ENCODE measurements around the gene PLXNA2.

Gene PLXNA2

DNA sequence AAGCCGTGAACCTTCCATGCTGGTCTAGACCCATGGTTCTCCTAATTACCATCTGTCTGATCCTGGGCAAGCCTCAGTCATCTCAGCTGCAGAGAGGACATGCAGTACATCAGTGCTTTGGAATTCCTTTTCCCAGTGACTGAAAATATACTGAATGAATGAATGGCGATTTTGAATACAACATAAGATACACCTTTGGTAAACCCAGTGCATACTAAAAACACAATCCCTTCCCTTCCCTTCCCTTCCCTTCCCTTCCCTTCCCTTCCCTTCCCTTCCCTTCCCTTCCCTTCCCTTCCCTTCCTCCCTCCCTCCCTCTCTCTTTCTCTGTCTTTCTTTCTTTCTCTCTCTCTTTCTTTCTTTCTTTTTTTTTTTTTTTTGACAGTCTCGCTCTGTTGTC is 21.3 kb upstream of the PLXNA2 start:
- in situ Hi-C loops (cut with HindIII; ENCODE audit: low sequenced_read_pairs) = no loop called here

DNA sequence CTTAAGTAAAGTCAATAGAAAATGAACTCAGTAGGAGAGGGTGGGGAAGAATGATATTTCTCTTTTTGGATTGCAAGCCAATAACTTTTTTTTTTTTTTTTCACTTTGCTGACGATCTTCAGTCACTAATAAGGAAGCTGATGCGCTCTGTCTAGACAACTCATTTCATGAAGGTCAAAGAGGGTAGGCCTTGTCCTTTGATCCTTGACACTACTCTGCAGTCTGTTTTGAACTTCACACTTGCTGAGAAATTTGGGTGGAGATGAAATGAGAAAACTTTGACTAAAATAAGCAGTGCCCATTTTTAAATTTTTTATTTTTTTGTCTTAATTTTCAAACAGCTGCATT is 20.9 kb upstream of the PLXNA2 start:
- in situ Hi-C loops (cut with HindIII; ENCODE audit: low sequenced_read_pairs) = no loop called here

DNA sequence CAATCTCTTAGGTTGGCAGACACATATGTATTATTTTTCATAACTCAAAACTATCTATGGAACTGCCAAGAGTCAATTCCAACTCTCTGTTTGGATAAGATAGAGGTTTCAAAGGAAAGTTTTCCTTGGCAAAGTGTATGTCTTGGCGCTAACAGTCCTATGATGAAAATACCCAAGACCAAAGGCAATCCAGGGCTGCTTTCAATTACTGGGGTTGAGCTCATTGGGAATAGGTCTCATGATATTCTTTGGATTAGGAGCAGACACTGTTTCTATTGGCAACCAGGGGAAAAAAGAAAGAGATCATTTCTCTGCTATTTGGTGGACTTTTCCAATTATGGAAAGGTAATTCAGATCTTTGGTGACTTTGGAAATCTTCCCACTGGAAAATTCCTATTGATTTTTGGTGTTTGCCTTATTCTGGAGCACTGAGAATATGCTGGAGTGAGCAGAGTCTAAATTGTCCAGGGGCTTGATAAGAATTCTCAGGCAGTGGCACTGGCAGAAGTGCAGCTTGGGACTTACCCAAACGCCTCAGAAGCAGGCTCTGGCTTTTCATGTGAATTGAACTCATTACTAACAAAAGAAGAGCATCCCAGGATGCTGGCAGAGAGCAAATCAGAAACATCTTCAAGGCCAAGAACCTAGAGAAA is 20.4 kb upstream of the PLXNA2 start:
- in situ Hi-C loops (cut with HindIII; ENCODE audit: low sequenced_read_pairs) = no loop called here

DNA sequence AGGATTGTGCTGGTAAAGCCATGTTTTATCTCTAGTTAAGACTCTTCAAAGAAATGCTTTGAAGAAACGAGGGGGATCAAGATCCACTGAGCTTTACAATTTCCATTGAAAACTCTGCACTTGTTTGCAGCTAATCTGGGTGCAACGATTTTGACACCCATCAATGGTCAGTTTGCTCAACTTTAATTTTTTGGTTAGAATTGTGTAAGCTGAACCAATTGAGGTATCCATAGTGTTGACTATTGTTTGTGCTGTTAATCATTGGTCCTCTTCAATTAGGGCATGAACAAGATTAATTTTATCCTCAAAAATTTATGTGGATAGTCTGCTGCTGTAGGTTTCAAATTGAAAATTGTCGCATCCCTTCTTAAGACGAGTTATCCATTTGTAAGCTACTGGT is 17.7 kb upstream of the PLXNA2 start:
- in situ Hi-C loops (cut with HindIII; ENCODE audit: low sequenced_read_pairs) = no loop called here

DNA sequence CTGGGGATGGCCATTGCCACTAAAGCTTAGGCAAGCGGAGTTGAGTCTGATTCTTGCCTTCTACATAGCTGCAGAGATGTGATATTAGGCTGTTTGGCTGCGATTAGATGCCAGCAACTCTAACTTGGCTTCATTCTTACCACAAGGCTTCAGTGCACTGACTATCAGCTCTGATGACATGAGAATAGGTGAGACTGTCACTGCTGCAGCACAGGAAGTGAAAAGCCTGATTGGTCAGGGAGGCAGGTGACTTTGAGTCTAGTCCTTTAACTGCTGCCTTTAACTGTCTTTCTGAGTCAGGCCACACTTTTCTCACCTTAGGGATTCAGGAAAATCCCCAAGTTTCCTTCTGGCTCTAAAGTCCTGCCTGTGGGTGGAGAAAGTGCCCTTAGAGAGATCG is 14.1 kb upstream of the PLXNA2 start:
- in situ Hi-C loops (cut with HindIII; ENCODE audit: low sequenced_read_pairs) = no loop called here

DNA sequence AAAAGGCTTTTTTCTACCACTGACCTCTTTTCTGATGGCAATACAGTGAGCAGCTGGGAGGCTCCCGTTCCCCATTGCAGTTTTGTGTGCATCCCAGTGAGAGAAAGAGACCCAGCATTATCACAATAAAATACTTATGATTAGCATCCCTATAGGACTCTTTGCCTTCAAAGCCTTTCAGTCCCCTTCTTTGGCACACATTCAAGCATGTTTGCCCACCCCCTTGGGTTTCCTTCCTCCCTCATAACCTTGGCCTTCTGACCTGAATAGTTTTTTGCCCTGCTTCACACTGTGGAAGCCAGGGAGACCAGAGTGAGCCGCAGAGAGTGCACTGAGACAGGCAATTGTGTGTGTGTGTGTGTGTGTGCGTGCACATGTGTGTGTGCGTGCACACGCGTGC is 13.2 kb upstream of the PLXNA2 start:
- in situ Hi-C loops (cut with HindIII; ENCODE audit: low sequenced_read_pairs) = no loop called here

DNA sequence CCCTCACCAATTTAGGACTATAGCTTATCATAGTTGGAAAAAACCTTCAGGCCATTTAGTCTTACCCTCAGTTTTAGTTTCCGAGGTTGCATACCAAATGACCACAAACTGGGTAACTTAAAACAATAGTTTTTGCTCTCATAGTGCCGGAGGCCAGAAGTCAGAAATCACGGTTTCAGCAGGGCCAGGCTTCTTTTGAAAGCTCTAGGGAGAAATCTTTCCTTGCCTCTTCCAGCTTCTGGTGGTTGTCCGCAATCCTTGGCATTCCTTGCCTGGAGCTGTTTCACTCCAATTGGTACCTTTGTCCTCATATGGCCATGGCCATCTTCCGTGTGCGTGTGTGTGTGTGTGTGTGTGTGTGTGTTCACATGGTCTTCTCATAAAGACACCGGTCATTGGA is 12.4 kb upstream of the PLXNA2 start:
- in situ Hi-C loops (cut with HindIII; ENCODE audit: low sequenced_read_pairs) = no loop called here

DNA sequence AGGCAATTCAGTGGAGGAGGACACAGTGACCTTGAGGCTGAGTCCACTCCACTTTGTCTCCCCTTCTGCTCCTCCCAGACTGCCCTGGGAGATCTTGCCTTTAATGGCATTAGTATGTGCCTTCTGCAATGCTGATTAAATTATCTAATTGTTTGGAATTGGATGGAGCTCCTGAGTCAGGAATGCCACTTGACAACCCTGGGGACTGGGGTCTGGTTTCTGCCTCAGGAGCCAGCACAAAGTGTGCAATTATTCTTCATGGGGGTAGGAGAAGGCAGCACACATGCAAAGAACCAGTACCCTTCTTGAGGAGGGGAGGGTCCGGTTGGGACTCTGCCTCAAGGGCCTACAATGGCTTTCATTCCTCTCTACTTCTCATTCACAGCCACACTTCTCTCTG is 11.9 kb upstream of the PLXNA2 start:
- in situ Hi-C loops (cut with HindIII; ENCODE audit: low sequenced_read_pairs) = no loop called here

DNA sequence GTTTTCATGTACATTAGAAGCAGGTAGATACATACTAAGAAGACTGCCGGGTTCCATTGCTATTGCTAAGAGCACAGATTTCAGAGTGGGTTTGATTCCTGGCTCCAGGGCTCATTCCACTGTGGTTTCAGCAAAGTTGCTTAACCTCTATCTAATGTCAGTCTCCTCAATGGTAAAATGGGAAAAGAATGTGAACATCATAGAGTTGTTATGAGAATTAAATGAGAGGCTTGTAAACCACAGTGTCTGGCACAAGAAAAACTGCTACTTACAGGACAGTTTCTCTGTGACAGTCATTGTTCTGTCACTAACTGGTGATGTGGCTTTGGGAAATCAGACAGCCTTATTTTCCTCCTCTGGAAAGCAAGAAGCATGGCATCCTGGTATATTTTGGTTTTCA is 10.7 kb upstream of the PLXNA2 start:
- in situ Hi-C loops (cut with HindIII; ENCODE audit: low sequenced_read_pairs) = no loop called here

DNA sequence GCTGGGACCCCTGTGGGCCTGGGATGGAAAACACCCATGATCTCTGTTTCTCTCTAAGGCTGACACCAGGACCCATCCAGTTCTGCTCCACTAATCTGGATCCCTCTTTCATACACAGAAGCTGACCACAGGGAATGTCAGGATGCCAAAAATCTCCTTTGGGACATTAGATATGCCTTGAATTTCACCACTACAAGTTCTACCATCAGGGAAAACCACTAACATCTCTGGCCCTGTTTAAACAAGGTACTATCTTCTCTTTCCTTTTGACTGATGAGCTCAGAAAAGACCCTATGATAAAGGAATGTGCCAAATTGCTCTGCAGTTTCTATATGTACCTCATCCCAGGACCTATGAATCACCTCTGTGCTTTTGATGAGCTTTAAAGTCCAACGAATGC is 10.2 kb upstream of the PLXNA2 start:
- in situ Hi-C loops (cut with HindIII; ENCODE audit: low sequenced_read_pairs) = no loop called here

DNA sequence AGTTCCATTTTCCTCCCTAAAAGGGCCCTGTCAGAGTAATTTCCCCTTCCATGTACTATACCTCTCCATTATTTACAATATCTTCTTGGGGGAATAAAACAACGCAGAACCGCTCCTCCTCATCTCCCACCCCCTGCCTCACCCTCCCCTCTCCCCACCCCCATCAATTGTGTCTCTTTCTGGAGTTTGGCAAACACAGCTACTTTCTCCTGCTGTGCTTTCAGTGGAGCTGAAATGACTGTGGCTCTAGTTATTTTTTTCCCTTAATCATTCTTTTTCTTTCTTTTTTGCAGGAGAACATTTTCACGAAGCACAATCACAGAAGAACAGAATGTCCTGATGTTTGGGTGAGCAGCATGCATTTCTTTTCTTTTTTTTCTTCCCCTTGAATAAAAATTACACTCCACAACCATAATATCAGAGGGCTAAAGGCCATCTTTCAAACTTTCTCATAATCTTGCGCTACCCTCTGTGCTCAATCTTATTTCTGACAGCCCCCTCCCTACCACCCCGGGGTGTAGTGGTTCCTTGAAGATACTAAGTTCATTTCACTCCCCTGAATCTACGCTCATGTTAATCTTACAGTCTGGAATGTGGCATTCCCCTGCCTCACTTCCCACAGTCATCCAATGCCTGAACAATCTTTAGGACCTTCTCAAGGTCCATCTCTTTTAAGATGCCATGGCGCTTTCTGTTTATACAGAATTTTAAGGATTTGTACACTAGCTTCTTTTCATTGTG is 8.8 kb upstream of the PLXNA2 start:
- in situ Hi-C loops (cut with HindIII; ENCODE audit: low sequenced_read_pairs) = no loop called here

DNA sequence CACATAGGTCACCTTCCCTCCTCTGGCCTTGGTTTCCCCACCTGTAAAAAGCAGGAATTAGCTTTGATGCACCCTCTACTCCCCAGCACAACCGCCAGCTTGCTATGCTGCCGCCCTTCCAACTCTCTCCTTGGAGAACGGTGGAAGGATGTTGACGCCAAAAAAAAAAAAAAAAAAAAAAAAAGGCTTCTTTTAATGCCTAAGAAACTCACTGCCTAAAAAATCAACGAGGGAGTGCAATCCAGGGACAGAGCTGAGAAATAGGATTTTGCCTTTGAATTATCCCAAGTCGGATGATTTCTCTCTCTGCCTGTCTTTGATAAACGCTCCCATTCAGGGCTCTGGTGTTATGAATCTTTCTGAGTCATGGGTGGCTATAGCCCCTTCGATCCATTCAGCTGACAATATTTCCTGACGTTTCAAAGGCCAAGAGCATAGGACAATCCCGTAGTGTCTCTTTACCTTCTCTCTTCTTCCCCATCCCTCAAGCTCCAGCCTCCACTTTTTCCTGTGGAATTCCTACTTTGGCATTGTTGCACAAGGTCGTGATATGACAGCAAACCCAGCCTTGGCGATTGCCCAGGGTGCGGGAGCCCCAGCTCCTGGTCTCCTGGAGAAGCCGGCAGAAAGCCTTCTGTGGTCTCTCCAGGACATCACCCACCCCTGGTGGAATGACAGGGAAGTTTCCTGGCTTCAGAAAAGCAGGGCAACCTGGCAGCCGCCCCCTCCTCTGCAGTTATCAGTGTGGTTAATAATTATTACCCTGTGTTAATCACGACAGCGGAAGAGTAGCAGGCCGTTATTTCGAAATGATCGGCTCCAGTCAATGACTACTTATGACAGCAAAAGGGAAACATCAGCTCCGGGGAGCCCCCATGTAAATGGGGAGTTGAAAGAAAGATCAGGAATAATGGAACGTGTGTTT is 8.0 kb upstream of the PLXNA2 start:
- in situ Hi-C loops (cut with HindIII; ENCODE audit: low sequenced_read_pairs) = no loop called here

DNA sequence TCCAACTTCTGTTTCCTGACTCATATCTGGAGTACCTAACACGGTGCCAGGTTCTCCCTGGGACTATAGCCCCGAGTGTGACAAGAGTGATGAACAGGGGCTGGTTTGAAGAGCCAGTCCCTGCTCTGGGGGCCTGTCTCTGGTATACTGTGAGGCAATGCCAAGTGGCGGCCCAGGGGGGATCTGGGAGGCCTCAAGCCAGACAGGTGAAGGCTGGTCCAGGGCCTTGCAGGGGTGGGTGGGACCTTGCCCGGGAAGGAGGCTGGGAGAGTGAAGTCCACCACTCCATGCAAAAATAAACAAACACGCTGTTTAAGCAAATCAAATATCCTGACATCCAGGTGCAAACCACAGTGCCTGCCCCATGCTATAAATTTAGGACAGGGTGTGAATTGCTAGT is 6.8 kb upstream of the PLXNA2 start:
- in situ Hi-C loops (cut with HindIII; ENCODE audit: low sequenced_read_pairs) = no loop called here

DNA sequence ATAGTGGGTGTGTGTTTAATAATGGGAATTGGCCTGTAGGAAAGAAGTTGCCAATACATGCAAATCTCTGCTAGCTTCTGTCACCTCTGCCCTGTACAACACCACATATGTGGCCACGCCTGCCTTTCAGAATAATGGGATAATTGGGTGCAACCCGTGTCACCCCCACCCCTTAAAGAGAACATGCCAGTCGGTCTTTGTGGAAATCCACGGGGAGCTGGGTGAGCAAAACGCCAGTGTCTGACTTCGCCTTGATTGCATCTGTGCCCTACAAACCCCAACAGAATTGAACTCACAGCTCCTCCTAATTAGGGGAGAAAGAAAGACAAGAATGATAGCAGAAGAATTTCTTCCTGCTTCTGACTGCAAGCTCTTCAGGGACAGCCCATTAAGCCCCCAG is 6.4 kb upstream of the PLXNA2 start:
- in situ Hi-C loops (cut with HindIII; ENCODE audit: low sequenced_read_pairs) = no loop called here

DNA sequence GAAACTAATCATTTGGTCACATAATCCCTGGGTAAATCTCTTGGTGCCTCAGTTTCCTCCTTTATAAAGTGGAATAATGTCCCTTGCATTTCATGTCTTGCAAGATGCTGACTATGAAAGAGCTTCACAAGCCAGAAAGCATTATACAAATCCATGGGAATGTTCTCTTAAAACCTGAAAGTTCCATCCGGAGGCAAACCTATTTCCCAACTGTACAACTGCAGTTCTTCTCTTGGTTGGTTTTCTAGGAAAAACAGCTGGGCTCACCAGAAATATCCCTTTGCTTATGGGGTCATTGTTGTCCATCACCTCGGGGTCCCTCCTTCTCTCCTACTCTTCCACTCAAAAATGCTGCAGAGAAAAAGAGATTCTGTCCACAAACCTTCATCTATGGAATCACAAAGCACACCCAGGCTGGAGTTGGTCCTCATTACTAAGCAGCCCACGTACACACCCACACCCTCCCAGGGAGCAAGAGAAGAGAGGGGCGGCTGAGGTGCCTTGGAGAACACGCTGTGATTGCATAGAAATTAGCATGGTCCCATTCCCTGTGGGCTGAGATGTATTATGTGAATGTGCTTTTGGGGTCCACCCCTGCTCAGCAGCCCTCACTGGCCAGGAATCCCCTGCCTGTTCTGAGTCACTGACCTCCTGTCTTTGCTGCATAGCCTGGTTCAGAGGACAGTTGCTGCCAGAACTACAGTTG is 5.0 kb upstream of the PLXNA2 start:
- in situ Hi-C loops (cut with HindIII; ENCODE audit: low sequenced_read_pairs) = loop anchor here (25.0 kb wide), 1 partner anchor 237 kb away; no protein-coding TSS in a partner anchor

DNA sequence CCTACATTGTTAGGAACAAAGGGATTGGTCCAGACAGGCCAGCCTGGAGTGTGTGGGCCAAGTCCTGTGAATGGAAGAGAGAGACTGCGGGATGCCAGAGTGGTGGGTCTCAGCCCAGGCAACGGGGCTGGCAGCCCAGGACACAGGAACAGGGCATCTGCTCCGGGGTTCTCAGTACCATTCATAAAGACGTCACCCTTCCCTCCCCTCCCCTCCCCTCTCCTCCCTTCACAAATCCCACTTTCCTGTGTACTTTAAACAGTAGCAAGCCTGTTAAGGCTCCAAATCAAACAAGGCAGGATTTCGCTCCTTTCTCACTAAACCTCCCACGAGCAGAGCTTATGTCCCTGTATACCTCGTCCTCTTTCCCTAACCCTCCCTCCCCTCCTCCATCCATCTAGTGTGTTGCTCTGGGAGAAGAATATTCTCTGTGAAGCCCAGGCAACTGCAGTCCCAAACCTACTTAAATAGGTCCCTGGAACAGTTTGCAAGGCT is 4.2 kb upstream of the PLXNA2 start:
- in situ Hi-C loops (cut with HindIII; ENCODE audit: low sequenced_read_pairs) = loop anchor here (25.0 kb wide), 1 partner anchor 236 kb away; no protein-coding TSS in a partner anchor

DNA sequence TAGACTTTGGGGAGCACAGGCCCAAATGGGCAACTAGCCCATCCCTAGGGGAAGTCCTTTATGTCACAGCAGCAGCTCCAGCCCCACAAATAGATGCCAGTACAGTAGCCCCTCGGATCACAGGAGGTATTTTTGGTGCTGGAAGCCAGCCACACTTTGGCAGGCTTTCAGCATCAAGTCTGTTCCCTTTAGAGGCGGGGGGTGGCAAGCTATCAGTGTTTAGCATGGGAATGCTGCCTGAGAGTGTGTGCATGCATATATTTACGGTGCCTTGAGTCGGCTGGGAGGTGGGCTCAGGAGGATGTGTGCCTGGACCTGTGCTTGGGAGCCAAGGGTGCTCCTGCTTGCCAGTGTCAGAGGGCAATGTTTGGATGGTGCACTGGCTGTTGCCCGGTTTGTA is 3.5 kb upstream of the PLXNA2 start:
- in situ Hi-C loops (cut with HindIII; ENCODE audit: low sequenced_read_pairs) = loop anchor here (25.0 kb wide), 1 partner anchor 235 kb away; no protein-coding TSS in a partner anchor

DNA sequence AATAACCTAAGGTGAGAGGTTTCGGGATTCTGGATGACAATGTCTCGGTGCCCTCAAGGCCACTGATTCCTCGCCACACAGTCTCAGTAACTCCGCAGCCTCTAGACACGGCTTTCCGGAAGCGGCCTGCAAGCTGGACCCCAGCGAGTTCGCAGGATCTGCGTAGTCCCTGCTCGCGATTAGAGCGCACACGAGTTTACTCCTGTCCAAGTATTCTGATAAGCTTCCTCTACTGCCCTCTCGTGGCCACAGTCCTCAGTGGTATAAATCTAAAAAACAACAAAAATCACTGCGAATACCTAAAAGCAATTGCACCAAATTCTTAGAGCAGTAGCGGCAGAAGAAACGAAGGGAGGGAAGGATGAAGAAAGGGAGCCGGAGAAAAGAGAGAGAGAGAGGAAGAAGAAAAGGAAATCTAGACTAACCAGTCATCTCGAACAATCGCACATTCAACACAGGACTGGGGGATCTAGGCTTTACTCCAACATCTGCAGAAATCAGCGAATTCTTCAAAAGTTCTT is 1.1 kb upstream of the PLXNA2 start:
- in situ Hi-C loops (cut with HindIII; ENCODE audit: low sequenced_read_pairs) = loop anchor here (25.0 kb wide), 1 partner anchor 233 kb away; no protein-coding TSS in a partner anchor

DNA sequence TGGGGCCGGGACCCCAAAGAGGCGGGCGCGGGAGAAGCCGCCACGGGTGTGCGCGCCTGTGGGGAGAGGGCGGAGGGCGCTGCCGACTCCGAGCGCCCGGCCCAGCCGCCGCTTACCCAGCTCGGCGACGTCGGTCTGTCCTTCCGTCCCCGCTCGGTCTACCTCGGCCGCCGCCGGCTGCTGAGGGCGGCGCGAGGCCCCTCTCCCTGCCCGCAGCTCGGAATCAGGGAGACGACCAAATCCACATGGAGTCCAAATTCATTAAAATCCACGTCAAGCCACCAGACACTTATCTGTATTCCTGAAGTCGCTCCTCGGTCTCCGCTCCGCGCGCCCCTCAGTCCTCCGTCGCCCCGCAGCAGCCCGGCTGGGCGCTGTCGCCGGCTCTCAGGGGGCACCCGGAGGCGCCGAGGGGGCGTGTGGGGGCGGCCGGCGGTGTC is 637 bp downstream of the PLXNA2 start:
- in situ Hi-C loops (cut with HindIII; ENCODE audit: low sequenced_read_pairs) = loop anchor here (25.0 kb wide), 1 partner anchor 231 kb away; no protein-coding TSS in a partner anchor

DNA sequence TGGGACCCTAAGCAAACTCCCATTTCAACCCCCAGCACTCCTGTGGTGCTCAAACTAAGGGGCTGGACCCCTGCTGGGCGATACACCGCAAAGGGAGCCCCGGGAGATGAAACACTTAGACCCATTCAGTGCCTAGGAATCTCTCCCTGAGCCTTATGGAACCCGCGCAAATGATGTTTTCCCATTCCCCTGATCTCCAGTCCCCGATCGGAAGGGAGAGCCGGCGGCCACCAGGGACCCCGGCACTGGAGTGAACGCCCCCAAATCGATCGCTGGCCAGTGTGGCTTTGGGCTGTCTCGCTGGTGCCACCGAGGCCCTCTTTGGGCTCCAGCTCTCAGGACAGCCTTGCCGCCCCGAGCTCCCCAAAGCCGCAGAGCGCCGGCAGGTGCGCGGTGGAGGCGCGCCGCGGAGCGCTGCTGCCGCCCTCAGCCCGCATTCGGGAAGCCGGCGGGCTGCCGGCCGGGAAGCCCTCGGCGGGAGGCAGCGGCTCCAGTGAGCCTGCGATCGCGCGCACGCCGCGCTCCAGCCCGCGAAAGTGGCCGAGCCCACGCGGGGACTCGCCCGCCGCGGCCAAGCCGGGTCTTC is 1.1 kb downstream of the PLXNA2 start:
- in situ Hi-C loops (cut with HindIII; ENCODE audit: low sequenced_read_pairs) = loop anchor here (25.0 kb wide), 1 partner anchor 231 kb away; no protein-coding TSS in a partner anchor
